Left hindlimb (tissue), 1 donor: ENCODE data around the gene PRDM10.
"Not testable (repeated sequence)": the region's sequence is repeated elsewhere in the genome, so short reads cannot be mapped to it uniquely, and the experiment has no call there.

Experiments
- DNase-seq: peaks from one replicate; pipeline ENCODE4 v3.0.0-alpha.2; 2018

PRDM10 gene

DNA sequence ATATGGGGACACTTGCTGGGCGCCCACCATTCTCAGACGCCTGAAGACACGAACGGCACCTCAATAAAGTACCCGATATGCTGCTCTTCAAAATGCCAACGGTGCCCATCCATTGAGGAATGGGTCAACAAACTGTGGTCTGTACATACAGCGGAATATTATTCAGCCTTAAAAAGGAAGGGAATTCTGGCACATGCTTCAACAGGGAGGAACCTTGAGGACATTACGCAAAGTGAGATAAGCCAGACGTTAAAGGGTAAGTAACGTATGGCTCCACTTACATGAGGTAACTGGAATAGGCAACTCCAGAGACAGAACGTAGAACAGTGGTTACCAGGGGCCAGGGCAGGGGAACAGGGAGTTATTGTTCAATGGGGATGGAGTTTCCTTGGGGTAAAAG is 28.0 kb downstream of the PRDM10 start:
- no peak for DNase-seq

DNA sequence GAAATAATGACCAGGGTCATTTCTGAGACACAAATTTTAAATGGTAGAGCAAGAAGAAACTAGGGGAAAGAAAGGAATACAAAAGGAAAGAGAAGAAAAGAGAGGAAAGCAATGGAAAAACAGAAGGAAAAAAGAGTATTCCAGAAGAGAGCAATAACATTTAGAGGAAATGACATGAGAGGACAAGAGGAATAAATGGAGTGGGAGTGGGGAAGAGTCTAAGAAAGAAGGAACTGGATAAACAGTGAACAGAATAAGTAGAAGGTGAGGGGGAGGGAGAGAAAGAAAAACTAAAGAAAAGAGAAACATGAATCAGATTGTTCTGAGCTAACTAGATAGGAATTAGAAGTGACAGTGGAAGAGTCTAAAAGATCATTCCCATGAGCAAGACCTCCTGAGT is 28.4 kb downstream of the PRDM10 start:
- DNase-seq: no peak

DNA sequence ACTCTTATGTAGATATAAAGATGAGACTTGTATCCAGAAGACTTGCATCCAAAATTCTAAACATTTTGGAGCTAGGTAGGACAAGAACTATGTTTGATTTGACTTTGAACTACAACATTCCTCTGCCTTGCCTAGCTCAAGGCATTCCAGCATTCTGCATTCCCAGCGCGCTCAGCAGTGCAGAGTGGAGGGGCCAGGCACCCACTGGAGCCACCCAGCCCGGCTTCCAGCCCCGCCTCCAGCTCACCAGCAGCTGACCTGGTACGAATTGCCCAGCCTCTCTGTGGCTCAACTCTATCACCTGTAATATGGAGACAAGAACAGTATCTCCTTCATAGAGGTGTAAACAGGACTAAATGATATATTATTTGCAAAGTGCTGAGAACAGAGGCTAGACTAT is 28.8 kb downstream of the PRDM10 start:
- no peak for DNase-seq

DNA sequence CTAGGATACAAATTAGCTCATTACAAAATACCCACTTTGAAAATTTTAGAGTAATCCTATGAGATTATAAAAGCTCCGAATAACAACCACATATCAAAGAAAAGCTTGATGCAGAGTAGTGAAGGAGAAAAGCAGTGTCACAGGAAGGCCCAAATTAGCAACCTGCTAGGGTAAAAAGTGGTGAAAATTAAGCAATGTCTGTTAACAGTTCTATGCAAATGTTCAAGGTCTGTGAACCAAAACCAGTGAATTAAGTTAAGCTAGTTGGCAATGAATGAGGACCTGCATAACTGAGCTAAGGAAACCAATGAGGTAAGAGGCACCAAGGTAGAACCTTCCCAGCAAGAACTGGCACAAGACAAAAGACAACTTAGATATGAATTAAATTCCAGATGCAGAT is 29.6 kb downstream of the PRDM10 start:
- DNase-seq: no peak

DNA sequence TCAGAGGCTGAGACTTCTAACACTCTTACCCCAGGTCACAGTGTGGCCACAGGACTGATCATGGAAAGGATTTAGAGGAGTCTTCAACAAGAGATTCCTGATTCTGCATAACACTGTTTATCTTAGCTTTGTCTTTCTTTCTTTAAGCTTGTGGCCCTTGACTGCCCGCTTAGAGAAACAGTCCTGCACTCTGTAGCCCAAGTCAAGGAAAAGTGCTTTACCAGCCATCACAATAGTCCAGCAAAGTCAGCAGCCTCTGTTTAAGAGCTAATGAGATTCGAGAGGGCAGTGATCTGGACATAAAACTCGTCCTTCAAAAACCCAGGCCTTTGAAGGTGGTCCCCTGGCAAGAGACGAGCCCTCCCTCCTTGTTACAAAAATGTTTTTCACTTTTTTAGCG is 30.0 kb downstream of the PRDM10 start:
- DNase-seq: no peak

DNA sequence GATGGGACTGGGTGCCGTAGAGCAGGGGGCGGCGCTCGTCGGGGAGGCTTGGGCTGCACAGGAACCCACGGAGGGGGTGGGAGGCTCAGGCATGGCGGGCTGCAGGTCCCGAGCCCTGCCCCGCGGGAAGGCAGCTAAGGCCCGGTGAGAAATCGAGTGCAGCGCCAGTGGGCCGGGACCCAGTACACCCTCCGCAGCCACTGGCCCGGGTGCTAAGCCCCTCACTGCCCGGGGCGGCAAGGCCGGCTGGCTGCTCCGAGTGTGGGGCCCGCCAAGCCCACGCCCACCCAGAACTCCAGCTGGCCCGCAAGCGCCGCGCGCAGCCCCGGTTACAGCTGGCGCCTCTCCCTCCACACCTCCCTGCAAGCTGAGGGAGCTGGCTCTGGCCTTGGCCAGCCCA is 30.8 kb downstream of the PRDM10 start:
- not testable (repeated sequence) for DNase-seq

DNA sequence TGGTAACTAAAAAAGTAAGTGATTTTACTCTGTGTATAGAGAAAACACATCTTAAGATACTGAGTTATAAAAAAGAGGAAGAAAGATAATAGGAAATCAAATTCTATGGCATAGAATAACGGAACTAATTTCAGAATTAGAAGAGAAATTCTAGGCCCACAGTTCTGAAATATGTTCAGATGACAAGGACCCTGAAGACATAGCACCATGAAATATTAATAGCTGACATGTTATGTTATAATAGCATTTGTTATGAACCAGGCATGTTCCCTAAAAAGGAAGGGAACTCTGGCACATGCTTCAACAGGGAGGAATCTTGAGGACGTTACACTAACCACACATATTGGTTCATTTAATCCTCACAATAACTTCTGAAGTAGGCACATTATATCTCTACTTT is 32.7 kb downstream of the PRDM10 start:
- DNase-seq: no peak

DNA sequence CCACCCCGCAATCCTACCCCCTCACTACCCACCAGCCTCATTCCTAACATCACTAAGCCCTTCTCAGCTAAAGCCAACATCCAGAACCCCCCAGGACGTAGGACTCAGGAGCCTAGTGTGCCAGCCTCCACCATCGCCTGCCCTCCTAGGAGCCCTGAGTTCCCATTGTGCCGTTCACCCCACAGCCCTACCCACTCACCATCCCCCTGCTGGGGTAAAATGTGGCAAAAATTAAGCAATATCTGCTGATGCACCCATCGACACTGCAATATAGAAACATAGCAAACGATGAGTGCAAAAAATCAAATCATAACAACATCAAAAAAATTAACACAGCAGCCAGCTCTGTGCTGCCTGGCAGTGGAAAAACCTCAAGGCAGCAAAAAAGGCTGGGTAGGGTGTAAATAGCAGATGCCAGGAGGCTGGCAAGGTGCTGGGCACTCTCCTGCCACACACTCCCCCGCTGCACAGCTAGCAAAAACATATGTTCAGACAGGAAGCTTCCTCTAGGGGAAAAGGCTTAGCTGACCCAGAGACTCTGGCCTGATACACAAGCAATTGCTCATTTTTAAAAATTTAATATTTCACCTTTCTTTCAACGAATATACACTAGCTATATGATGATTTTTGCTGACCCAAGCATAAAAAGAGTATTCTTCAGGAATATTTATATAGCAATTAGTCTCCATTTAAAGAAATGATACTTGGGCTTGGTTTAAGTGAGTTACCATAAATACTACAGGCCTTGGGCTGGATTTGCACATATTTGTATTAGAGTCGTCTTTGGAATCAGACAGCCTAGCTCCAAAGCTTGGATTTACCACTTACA is 33.8 kb downstream of the PRDM10 start:
- no peak for DNase-seq

DNA sequence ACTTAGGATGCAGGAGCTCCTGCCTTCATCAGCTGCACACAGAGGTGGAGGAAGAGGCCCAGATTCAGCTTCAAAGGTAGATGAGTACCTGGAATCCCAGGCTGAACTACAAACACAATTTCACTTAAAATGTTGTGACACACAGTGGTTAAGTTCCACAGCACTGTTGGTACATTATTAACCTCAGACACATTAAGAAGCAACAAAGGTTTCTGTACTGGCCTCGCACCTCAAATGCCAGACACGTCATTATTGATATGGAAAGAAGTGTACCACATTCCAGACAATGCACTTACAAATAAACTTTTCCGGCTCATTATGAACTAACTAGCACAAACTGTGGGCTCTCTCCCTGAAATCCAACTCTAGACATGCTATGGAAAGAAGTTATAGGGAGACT is 34.6 kb downstream of the PRDM10 start:
- no peak for DNase-seq

DNA sequence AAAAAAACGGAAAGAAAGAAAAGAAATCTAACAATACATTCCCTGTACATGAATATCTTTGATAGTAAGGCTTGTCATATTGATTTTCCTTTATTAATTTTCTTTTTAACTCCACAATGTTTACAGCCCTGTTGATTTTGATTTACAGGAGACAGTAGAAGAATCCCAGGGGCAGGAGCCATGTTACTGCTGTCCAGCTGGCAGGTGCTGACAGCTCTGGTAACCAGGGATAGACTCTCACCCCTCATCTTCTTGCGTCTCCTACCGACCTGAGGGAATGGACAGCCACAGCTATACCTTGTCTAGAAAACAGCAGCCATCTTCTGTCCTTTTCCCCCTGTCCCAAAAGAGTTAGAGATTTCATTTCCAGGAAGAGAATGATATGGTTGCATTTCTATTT is 37.4 kb downstream of the PRDM10 start:
- DNase-seq: no peak

DNA sequence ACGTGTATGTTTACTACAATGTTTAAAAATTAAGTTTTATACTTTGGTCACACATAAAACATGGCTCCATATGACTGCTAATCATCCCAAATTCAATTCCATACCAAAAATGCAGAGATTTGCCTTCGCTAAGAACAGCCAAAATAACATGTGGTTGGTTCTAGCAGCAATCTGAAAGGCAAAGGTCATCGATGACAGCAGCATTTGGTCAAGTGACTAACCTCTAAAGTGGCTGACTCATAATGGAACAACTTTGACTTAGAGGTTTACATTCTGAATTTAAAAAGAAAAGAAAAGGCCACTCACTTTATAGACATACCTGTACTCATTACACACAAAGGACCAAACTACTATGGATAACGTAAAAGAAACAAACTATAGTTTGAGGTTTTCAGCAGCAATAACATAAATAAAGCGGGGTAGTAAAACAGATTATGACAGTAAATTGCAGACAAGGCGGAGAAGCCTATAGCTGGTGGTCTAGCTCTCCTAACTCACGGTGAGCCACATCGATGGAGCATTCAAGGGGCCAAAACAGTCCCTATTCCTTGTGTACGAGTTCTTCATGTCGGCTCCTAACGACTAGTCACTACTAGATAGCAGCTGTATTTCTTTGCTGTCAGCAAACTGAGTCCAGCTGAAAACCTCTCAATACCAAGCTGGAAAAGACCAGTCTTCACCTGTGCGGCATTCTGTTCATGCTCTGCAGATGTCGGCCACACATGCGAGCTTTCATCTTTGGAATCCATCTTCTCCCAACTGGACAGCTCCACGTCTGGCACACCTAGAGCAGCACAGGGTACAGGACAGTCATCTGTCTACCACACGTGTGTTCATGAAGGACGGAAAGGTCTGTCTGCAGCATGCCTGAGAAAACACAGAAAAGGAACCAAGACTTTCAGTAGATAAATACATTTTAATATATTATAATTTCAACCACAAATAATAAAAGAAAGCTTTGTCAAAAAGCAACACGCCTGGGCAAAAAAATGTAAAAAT is 42.1 kb downstream of the PRDM10 start:
- DNase-seq: no peak

DNA sequence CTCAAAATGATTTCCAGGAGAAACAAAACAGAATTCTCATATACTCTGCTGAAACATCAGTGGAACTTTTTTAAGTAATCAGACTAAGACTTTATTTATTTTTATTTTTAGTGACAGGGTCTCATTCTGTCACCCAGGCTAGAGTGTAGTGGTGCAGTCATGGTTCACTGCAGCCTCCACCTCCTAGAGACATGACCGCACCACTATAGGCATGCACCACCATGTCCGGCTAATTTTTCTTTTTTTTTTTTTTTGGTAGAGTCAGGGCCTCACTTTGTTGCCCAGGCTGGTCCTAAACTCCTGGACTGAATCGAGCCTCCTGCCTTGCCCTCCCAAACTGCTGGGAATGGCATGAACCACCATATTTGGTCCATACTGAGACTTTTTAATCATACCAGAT is 42.9 kb downstream of the PRDM10 start:
- DNase-seq: no peak

DNA sequence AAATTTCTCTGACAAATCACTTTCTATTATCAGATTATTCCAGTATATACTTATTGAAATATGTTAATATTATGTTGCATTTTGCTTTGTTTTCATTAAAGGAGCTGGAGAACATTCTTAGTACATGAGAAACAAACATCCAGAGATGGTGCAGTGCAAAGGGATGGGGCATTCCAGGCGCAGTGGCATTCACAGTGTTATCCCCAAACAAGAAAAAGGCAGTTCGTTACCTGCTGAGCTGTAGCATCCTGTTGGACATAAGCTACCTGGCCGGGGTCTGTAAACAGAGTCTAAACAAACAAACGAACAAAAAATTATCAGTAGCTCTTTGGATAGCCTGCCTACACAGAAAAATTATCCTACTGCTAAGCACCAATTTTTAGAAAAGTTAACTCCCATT is 47.4 kb downstream of the PRDM10 start:
- no peak for DNase-seq

DNA sequence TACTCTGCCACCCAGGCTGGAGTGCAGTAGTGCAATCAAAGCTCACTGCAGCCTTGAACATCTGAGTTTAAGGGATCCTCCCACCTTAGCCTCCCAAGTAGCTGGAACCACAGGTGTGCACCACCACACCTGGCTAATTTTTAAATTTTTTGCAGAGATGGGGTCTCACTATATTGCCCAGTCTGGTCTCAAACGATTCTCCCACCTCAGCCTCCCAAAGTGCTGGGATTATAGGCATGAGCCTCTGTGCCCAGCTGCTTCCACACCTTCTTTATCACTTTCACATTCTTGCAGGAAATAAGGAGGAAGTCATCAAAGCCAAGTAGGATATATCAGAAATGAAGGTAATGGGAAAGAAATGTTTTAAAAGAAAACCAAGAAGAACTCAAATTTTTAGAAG is 47.9 kb downstream of the PRDM10 start:
- DNase-seq: not testable (repeated sequence)

DNA sequence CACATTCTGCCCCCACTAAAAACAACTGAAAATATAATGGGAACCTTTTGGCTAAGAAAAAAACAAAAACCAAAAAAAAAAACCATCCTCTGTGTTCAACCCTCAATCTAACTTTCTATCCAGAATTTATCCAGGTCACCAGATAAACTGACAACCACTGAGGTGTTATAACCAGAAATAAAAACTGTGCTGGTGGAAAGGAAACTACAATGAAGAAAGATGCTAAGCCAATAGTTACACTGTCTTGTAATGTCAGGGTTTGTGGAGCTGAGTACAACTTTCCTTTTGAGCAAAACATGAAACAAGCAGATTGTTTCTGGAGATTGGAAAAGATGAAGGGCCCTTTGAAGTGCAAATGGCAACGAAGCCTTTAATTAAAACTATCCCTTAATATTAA is 50.8 kb downstream of the PRDM10 start:
- no peak for DNase-seq

DNA sequence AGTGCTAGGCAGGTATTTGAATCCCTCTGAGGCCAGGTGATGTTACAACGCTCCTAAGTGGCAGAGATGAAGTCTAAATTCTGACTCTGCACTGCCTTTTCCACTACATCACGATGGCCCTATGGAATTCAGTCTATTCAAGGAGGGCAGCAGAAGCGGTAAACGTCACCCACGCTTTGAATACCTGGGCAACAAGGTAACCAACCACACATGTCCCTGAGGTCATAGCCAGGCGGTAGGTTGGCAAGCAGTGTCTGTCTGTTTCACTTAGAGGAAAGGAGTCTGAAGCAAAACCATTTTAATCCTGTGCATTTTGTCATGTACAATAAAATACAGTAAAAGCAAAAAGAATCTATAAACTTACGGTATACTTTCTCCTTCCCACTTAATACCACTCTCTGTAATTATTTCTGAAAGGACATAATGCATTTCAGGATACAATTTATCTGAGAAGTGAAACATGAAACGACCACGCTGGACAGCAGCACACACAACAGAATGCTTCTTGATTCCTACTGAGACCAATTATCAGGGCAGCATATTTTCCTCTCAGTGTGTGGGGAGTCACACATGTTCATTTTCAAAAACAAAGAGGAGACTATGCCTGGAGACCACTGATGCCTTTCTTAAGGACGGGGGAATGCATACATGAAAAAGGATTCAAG is 51.3 kb downstream of the PRDM10 start:
- no peak for DNase-seq

DNA sequence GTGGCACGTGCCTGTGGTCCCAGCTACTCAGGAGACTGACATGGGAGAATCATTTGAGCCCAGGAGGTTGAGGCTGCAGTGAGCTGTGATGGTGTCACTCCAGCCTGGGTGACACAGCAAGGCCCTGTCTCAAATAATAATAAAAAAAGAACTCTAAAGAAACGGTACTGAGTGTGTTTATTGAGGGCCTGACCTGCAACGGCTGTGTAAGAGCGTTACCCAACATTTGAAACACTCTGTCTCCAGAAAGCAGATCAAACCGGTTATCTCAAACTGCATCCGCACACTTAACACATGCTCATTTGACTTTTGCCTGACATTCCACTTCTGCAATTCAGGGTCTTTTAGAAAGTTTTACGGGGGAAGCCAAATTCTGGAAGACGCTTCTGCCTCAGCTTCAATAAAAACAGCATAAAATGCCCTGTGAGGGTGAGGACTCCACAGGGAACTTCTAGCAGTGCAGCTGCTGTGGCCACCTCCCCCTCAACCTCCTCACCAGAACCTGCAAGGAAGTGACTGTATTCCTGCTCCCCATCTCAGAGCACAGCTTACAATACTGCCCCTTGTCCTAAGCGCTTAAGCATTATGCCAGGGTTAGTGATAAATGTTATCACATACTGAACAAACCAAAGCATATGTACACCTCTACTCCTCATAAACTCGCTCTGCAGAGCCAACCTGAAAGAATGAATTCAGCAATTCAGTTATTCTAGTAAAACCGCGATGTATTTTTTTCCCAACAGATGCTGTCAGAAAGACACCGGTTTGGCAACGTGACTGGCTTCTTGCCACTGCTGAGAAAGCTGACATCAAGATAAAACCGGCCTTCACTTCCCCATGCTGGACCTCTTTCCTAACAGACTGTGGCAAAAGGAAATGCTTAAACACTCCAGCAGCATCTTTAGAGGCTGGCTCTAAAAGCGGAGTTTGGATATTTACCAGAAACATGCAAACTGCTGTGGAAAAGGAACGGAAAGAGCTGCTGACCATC is 52.2 kb downstream of the PRDM10 start:
- DNase-seq: peak; percentile 52

DNA sequence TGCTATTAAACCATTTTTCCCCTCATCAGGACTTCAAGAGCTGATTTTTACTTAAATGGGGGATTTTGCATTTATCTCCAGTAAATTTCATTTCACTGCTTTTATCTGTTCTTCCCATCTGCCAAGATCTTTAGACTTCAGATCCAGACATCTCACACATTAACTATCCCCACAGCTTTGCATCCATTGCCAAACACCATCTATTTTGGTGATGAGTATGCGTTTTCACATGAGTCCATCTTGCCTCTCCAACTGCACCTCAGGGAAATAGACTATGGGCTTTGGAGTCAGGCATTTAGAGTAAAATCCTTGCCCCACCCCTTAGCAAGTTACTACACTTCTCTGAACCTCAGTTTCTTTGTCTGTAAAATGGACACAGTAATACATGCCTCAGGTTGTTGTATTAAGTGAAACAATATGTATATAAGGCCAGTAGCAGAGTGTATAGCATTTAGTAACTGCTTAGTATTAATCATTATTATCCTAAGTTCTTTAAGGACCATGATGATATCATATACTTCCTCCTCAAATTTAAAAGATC is 53.6 kb downstream of the PRDM10 start:
- no peak for DNase-seq

DNA sequence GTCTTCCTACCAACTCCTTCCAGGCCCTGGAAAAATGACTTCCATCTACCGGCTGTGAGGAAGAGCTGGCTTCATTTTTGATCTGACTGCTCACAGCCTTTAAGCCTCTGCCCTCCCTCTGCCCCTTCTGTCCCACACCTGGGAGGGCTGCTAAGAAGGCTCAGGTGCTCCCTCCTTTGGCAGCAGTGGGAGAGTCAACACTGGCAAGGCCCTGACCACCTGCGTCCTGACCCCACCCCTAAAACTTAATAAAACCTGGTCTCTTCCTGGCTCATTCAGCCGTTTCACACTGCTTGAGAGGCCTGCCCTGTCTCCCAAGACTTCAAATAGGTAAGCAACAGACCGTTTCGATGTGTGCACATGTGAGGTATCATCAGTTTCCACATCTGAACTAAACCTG is 55.2 kb downstream of the PRDM10 start:
- no peak for DNase-seq

DNA sequence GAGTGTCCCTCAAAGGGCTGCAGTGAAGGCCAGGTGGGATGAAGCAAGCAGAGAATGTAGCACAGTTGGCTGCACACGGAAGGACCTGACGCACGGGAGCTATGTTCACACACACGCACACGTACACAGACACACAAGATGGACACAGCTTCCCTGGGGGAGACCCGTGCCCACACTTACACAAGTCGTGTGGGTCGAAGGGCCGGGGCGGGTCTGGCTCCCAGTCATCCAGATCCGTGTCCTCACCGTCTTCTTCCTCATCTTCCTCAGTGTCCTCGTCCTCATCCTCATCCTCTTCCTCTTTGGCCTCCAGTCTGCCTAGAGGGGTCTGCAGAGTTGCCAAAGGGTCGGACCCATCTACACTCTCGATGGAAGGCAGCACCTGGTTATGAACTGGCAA is 55.7 kb downstream of the PRDM10 start:
- no peak for DNase-seq

DNA sequence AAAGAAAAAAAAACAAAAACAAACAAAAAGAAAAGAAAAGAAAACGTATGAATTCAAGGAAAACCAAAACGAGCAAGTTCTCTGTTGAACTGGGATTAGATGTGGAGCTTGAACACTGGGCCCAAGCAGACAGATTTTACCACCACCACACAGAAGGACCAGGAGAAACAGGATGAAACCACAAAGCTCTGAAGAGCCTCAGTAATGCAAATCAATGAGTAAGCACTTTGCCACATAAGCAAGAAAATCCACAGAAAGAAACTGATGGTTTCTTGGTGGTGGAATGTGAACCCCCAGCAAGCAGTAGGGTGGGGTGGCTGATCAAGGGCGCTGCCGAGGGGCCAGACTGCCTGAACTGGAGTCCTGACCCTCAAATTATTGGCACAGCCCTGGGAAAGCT is 56.4 kb downstream of the PRDM10 start:
- DNase-seq: no peak

DNA sequence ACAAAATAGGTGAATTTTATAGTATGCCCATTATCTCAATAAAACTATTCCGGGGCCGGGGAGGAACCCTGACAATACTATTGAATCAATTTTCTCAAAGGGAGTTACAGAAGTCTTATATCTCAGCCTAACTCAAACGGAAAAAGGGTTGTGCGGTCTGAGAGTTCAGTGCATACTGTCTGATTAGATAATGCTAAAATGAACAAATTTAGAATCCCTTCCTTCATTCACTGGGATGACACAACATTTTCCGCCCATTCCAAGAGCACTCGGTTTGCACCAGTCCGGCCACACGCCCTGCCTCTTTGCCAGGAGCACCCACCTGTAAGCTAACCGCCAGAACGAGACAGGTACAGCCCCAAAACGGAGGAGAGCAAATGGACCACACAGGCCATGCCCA is 57.3 kb downstream of the PRDM10 start:
- no peak for DNase-seq
